ENCODE data around the gene VOPP1.

- TF ChIP-seq, protein P1, sequence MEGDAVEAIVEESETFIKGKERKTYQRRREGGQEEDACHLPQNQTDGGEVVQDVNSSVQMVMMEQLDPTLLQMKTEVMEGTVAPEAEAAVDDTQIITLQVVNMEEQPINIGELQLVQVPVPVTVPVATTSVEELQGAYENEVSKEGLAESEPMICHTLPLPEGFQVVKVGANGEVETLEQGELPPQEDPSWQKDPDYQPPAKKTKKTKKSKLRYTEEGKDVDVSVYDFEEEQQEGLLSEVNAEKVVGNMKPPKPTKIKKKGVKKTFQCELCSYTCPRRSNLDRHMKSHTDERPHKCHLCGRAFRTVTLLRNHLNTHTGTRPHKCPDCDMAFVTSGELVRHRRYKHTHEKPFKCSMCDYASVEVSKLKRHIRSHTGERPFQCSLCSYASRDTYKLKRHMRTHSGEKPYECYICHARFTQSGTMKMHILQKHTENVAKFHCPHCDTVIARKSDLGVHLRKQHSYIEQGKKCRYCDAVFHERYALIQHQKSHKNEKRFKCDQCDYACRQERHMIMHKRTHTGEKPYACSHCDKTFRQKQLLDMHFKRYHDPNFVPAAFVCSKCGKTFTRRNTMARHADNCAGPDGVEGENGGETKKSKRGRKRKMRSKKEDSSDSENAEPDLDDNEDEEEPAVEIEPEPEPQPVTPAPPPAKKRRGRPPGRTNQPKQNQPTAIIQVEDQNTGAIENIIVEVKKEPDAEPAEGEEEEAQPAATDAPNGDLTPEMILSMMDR (IDR thresholded peaks at IDR 0.05): no peak
- no peak for TF ChIP-seq POLR2A (IDR thresholded peaks at IDR 0.05)
Observed at GRCh38 chr7:55427342-55427741, 145.0 kb downstream of the VOPP1 start.
